ENCODE data around the gene COL6A1.

Gene COL6A1

DNA sequence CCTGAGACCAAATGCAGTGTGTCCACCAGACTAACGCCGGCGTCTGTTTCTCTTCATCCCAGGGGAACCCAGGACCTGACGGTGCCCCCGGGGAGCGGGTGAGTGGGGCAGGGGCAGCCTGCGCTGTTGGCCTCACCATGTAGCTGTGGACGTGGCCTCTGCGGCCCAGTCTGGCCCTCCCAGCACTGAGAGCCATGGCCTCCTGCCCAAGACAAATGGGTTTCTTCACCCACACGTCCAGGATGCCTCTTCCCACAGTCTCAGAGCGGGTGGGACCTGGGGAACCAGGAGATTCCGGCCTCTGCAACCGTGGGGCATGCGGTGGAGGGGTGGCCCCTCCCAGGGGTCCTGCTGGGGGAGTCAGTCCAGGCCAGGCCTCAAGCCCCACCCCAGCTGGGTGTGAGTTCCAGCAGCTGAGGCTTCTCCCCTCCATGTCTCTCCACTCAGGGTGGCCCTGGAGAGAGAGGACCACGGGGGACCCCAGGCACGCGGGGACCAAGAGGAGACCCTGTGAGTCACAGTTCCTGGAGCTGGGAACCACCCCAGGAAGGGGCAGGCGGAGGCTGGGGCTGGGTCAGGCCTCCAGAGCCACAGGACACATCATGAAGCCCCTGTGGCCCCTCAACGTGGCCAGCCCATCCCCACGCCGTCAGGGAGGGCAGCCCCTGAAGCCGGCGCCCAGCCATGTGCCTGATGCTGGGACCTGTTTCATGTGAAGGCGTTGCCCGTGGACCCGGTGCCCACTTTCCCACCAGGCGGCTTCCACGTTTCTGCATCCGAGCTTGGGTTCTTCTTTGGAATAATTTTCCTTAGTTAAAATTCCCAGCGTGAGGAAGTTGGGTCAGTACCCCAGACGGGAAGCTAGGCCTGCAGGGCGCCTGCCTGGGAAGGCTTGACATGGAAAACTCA is 11.0 kb downstream of the COL6A1 start:
- in situ Hi-C loops (cut with HindIII; ENCODE audit: low pct_unique_long_range_greater_than_20kb, low sequenced_read_pairs): no loop called here
- no peak for TF ChIP-seq JUND (IDR thresholded peaks at IDR 0.05; ENCODE audit: low read depth)
- no peak for DNase-seq (ENCODE audit: low read depth in 1 of 2, low spot score in 1 of 2)

DNA sequence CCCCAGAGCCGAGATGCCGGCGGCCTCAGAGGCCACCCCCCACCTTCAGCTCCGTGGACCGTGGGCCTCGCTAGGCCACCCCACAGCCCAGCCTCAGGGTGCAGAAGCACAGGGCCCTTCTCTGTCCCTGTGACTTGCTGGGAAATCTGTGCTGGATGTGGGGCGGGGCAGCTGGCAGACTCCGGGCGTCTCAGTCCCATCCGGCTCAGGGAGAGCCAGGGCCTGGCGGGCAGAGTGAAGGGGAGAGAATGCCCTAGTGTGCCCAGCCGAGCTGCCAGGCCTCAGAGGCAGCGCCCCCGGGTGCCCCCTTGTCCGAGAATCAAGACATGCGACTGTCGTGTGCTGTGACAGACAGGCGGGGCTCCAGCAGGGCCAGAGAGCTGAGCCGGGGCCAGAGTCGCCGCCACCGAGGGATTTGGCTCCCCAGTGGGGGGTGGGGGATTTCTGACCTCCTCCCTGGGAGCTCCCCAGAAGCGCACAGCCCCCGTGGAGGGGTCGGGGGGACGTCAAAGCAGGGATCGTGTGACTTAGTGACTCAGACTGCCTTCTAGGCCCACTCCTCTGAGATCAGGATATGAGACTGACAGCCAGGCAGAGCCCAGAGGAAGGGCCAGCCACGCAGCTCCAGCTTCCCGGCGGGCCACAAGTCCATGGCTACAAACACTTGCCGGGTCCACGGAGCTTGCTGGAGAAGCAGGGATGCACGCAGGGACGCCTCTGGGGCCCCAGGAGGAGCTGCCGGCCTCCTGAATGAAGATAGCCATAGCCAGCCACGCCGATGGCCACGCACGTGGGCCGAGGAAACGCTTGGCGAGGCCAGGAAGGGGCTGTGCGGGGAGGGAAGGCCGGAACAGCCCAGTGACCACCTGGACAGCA is 11.9 kb downstream of the COL6A1 start:
- in situ Hi-C loops (cut with HindIII; ENCODE audit: low pct_unique_long_range_greater_than_20kb, low sequenced_read_pairs): no loop called here
- TF ChIP-seq JUND (IDR thresholded peaks at IDR 0.05; ENCODE audit: low read depth): no peak
- DNase-seq (ENCODE audit: low read depth in 1 of 2, low spot score in 1 of 2): no peak

DNA sequence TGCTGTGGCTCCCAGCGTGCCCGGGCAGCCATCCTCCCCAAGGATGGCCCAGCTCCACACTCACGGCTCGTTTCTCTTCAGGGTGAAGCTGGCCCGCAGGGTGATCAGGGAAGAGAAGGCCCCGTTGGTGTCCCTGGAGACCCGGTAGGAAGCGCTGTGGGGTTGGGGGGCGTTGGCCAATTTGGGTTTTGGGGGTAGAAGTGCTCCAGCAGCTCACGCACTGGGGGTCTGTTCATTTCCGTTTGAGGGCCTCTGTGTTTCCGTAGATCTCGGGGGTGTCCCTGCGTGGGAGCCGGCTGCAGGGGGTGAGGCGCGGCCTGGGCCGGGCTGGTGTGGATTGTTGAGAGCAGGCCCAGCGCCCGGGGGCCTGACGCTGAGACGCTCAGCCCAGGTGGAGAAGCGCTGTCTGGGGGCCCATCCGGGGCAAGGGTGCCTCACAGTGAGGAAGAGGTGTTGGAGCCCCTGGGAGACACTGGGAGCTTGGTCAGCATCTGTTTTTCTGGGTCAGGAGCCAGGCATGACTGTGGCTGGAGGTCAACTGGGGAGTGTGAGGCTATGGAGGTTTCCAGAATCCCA is 12.6 kb downstream of the COL6A1 start:
- DNase-seq (ENCODE audit: low read depth in 1 of 2, low spot score in 1 of 2): no peak
- in situ Hi-C loops (cut with HindIII; ENCODE audit: low pct_unique_long_range_greater_than_20kb, low sequenced_read_pairs): no loop called here
- no peak for TF ChIP-seq JUND (IDR thresholded peaks at IDR 0.05; ENCODE audit: low read depth)

DNA sequence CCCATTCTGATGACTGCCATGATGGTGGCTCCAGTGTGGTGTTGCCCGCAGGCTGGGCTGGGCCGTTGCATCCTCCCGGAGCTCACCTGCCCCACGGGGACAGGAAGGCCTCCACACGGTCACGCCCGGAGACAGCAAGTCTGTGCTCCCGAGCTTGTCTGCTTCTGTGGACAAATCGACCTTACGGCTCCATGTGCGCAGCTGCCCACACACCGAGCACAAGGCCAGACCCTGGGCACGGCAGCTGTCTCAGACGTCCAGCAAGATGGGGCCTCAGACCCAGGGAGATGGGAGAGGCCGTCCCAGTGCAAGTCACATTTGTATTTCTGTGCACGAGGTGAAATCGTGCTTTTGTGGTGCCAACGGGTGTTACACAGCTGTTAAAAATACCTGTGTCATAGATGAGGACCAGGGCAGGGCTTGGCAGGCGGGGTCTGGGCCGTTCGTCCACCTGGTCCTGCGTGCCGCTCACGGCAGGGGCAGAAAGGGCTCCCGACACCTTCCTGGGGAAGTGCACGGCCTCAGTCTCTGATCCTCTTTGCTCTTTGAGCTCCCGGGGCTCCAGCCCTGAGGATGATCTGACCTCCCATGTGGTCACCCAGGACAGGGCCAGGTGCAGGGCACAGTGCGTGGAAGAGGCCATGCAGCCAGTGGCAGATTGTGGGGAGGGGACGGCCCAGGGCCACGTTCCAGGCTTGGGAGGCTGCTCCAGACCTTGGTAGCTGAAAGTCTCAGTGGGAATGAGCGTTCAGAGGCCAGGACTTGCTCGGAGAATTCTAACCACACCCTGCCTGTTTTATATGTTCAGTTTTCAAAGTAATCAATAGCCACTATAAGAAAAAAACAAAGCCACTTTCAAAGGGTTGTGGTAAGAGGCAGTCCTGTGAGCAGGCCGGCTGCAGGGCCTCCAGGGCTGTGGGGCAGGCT is 13.5 kb downstream of the COL6A1 start:
- in situ Hi-C loops (cut with HindIII; ENCODE audit: low pct_unique_long_range_greater_than_20kb, low sequenced_read_pairs): no loop called here
- DNase-seq (ENCODE audit: low read depth in 1 of 2, low spot score in 1 of 2): no peak
- no peak for TF ChIP-seq JUND (IDR thresholded peaks at IDR 0.05; ENCODE audit: low read depth)

DNA sequence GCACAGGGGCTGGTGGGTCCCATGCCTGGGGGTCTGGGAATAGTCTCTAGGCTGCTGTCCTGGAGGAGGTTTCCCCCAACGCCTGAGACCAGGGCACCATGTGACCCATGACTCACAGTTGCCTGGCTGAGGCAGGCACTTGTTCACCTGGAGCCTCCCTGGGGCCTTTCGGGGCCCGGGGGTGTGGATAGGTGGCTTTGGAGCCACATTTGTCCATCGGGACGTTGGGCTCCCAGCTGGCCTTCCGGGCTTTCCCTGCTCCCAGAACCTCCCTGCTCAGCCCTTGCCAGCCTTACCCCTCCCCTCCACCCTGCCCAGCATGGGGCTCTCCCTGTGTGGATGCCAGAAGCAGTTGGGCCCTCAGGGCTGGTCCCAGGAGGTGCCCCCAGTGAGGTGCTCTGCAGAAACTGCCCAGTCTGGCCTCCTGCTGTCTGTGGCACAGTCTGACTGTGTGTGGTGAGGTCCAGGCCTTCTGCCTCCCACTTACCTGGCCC is 14.2 kb downstream of the COL6A1 start:
- DNase-seq (ENCODE audit: low read depth in 1 of 2, low spot score in 1 of 2): no peak
- in situ Hi-C loops (cut with HindIII; ENCODE audit: low pct_unique_long_range_greater_than_20kb, low sequenced_read_pairs): no loop called here
- TF ChIP-seq JUND (IDR thresholded peaks at IDR 0.05; ENCODE audit: low read depth): no peak

DNA sequence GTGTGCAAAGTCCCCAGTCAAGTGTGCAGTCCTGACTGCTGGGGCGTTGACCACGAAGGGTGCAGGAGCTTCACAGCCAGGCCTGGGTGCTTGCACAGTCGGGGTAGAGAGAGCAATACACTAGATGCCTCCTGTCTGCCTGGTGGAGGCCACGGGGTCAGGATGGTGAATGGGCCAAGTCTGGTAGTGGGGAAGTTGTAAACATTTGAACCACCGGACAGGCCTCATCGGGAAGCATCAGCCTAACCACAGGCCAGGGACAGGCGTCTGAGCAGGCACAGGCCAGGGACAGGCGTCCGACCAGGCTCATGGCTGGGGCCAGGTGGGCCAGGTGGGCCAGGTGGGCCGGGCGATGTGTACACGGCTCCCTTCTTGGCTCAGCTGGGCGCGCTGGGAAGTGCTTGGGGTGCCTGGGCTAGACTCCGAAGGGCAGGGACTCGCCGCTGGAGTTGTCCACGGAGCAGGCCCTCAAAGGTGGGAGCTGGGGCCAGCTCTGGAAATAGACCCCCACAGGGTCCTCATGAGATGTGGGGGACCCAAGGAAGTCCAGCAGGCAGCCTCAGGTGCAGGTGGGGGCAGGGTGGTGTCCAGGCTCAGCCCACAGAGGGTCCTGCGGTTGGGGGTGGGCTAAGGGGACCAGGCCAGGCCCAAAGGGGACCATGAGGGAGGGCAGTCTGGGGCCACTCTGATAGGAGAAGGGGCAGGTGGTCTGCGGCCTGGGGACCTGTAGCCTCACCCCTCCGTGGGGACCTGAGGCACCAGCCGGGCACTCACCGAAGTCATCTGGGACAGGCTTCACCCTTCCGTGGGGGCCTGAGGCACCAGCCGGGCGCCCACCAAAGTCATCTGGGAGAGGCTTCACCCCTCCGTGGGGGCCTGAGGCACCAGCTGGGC is 15.0 kb downstream of the COL6A1 start:
- in situ Hi-C loops (cut with HindIII; ENCODE audit: low pct_unique_long_range_greater_than_20kb, low sequenced_read_pairs): no loop called here
- no peak for DNase-seq (ENCODE audit: low read depth in 1 of 2, low spot score in 1 of 2)
- no peak for TF ChIP-seq JUND (IDR thresholded peaks at IDR 0.05; ENCODE audit: low read depth)

DNA sequence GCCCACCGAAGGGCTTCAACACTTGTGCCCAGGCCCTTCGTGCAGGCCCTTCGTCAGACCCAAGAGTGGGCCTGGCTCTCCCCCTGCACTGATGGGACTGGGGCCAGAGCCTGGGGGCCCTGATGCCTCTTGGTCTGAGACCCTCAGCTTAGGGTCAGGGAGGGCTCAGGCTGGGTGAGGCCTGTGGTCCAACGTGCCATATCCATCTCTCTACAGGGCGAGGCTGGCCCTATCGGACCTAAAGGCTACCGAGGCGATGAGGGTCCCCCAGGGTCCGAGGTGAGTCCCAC is 15.6 kb downstream of the COL6A1 start:
- DNase-seq (ENCODE audit: low read depth in 1 of 2, low spot score in 1 of 2): no peak
- TF ChIP-seq JUND (IDR thresholded peaks at IDR 0.05; ENCODE audit: low read depth): no peak
- in situ Hi-C loops (cut with HindIII; ENCODE audit: low pct_unique_long_range_greater_than_20kb, low sequenced_read_pairs): no loop called here

DNA sequence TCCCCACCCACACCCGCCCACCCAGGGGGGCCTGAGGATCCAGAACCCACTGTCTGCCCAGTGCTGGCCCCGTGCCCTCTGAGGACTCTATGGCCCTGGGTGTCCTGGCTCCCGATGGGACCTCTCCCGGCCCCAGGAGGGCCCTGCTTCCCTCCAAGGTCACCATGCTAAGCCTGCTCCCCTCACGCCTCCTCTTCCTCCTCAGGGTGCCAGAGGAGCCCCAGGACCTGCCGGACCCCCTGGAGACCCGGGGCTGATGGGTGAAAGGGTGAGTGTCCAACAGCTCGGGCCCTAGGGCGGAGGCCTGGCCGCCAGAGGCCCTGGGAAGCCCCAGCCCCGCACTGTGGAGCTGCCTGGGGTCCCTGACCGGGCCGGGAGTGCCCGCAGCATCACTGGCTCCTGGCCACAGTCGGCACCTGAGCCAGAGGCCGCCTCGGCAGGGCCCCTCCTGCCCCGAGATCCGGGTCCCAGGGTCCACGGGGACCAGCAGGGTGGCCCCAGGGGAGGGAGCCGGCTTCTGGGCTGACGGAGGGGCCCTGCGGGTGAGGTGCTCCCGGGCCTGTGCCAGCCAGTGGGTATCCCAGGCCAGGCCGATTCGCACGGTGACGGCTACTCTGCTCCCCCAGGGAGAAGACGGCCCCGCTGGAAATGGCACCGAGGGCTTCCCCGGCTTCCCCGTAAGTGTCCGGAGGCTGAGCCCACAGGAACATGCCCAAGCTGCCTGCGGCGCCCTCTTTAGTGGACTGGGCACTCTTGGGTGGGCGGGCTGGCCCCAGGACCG is 16.1 kb downstream of the COL6A1 start:
- TF ChIP-seq JUND (IDR thresholded peaks at IDR 0.05; ENCODE audit: low read depth): no peak
- in situ Hi-C loops (cut with HindIII; ENCODE audit: low pct_unique_long_range_greater_than_20kb, low sequenced_read_pairs): no loop called here
- DNase-seq (ENCODE audit: low read depth in 1 of 2, low spot score in 1 of 2): no peak

DNA sequence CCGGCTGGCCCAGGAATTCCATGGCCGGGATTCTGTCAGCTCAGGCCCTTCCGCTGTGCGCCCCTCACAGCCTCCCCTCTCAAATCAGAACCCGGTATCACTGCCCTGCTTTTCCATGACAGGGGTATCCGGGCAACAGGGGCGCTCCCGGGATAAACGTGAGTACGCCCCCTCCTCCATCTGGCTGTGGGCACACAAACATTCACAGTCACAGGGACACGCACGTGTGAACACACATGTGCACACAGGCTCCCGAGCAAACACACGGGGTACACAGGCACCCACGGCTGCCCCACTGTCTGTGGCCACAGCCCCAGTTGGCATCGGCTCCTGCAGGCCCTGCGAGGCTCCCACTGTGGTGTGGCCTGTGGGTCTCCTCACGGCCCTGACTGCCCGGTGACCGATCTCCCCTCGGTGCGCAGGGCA is 16.7 kb downstream of the COL6A1 start:
- no peak for TF ChIP-seq JUND (IDR thresholded peaks at IDR 0.05; ENCODE audit: low read depth)
- no peak for DNase-seq (ENCODE audit: low read depth in 1 of 2, low spot score in 1 of 2)
- in situ Hi-C loops (cut with HindIII; ENCODE audit: low pct_unique_long_range_greater_than_20kb, low sequenced_read_pairs): no loop called here

DNA sequence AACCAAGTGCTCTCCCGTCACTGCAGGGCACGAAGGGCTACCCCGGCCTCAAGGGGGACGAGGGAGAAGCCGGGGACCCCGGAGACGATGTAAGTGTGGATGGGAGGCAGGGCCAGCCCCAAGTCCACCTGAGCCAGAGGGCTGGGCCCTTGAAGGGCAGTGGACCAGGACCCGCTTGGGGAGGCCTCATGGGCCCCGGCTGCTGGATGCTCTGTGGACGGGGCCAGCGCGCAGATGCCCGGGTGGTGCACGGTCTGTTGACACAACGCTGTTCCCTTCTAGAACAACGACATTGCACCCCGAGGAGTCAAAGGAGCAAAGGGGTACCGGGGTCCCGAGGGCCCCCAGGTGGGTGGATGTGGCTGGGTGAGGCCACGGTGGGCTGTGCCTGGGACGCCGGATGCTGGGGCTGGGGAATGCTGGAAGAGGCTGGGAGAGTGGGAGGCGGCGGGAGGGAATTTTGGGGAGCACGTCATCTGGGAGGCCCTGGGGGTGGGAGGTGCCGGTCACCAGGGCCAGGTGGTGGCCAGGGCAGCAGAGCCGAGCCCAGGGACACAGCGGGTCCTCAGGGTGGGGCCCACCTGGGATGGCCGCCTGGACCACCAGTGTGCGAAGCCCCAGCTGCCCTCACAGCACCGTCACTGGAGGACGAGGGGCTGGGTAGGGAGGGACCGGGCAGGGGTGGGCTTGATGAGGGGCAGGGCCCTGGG is 17.5 kb downstream of the COL6A1 start:
- DNase-seq (ENCODE audit: low read depth in 1 of 2, low spot score in 1 of 2): no peak
- in situ Hi-C loops (cut with HindIII; ENCODE audit: low pct_unique_long_range_greater_than_20kb, low sequenced_read_pairs): no loop called here
- no peak for TF ChIP-seq JUND (IDR thresholded peaks at IDR 0.05; ENCODE audit: low read depth)
